Germinal center (tissue), 1 donor: ENCODE measurements around the gene SLC29A1.

Experiments
- DNase-seq: peaks from one replicate; pipeline ENCODE4 v3.0.0; 2012; ENCODE audit warnings: mixed read lengths, low spot score

The SLC29A1 gene

GRCh38 chr6:44268095-44268628 is 44.8 kb downstream of the SLC29A1 start:
- peak; percentile 65 for DNase-seq

DNA sequence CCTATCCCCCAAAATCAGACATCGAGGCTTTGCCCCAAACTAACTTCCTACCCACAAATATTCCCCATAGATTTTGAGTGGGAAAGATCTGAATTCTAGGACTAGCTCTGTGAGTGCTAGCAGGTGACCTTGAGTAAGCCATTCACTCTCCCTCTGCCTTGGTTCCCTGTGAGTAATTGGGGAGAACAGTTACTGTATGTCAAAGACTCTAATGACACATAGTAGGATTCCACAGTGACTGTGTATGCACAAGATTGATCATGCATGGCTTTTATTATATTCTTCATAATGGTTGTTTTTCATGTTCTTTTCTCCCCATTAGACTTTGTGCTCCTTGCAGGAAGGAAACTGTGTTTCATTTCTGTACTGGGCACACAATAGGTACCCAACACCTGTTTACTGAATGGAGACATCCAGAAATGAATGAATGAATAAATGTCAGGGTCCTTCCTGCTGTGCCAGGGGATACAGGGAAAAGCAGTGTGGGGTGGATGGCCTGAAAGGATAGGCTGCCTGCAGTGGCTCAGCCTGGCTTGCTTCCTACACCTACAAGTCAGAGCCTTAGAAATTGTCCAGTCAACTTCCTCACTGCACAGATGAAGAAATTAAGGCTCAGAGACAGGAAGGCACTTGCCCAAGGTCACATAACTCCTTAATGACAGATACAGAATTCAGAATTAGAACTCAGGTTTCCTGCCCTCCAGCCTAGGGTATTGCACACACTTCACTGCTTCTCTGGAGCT is 46.0 kb downstream of the SLC29A1 start:
- DNase-seq, result no peak

DNA sequence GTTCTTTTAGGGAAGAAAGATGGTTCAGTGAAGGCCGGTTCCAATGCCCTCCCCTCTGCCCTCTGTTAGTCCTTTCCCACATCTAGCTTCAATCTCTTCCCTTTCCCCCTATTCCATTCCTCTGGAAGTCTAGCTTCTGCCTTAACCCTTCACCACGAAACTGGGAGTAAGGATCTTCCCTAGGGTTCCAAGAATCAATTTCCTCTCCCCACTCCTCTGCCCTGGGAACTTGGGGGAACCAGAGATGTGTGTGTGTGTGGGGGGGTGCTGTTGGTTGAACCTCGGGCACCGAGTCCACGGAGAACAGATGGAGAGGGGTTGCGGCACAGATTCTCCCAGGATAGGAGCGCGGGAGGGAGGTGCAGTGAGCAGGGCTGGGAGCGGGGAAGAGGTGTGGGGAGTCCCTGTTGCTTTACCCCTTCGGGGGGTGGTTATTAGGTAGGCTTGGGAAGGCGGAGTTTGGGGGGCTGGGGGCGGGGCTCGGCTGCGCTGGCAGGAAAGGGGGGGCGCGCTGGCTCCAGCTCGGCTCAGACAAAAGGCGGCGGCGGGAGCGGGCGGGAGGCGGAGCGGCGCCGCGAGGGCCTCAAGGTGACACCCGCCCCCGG is 46.6 kb downstream of the SLC29A1 start, which contains the start of gene TMEM151B:
TMEM151B (plus strand) TSS at position 530 of the 605 bp plus-strand sequence. CDS start 293 bp downstream, outside the sequence.
- DNase-seq, result no peak

DNA sequence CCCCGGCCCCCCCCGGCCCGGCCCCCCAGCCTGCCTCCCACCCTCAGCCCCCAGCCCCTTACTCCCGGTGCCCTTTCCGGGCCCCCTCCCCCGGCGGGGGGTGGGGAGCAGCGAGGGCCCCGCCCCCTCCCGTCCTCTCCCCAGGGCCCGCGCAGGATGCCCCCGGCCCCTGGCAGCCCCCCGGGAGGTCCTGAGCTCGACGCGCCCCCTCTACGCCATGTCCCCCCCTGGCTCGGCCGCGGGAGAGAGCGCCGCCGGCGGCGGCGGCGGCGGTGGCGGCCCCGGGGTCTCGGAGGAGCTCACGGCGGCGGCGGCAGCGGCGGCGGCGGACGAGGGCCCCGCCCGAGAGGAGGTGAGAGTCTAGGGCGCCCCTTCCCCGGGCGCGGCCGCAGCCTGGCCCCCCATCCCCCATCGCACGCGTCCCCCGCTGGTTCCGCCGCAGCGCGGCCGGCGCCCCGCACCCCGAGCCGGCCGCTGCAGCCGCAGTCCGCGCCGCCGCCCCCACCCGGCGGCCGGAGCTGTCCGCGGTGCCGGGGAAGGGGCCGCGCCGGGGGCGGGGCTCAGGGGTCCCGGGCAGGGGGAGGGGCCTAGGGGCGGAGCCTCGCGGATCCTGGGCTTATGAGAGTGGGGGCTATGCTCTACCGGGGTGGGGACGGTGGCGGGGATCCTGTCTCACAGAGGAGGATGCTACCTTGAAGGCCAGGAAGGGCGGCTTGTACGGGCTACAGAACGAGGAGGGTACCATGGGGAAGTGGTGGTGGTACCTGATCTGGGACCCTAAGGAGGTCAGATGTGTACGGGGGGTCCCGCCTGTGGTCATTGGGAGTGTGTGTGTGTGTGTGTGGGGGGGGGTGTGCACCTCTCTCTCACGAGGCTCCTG is 47.4 kb downstream of the SLC29A1 start:
- no peak for DNase-seq

GRCh38 chr6:44271406-44271723 is 48.0 kb downstream of the SLC29A1 start:
- no peak for DNase-seq

GRCh38 chr6:44271914-44272313 is 48.5 kb downstream of the SLC29A1 start:
- DNase-seq, result no peak

DNA sequence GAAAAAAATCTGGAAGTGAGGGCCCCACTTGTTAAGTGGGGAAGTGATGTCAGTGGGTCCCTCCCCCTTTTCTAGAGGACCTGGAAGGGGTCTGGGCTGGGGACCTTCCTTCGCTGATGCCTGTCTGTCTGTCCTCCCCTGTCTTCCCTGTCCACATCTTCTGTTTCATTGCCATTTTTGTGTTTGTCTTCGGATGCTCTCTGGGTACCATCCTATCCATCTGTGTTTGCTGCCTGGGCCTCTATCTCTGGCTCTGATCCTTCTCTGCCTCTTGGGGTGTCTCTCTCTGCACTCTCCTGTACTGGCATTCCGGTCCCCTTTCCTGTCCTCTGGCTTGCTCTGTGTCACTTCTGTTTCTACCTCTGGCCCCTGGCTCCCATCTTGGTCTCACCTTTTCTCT is 49.1 kb downstream of the SLC29A1 start:
- no peak for DNase-seq

GRCh38 chr6:44272999-44273566 is 49.7 kb downstream of the SLC29A1 start:
- no peak for DNase-seq

GRCh38 chr6:44273617-44274016 is 50.2 kb downstream of the SLC29A1 start:
- no peak for DNase-seq

GRCh38 chr6:44275271-44275748 is 51.9 kb downstream of the SLC29A1 start:
- no peak for DNase-seq

DNA sequence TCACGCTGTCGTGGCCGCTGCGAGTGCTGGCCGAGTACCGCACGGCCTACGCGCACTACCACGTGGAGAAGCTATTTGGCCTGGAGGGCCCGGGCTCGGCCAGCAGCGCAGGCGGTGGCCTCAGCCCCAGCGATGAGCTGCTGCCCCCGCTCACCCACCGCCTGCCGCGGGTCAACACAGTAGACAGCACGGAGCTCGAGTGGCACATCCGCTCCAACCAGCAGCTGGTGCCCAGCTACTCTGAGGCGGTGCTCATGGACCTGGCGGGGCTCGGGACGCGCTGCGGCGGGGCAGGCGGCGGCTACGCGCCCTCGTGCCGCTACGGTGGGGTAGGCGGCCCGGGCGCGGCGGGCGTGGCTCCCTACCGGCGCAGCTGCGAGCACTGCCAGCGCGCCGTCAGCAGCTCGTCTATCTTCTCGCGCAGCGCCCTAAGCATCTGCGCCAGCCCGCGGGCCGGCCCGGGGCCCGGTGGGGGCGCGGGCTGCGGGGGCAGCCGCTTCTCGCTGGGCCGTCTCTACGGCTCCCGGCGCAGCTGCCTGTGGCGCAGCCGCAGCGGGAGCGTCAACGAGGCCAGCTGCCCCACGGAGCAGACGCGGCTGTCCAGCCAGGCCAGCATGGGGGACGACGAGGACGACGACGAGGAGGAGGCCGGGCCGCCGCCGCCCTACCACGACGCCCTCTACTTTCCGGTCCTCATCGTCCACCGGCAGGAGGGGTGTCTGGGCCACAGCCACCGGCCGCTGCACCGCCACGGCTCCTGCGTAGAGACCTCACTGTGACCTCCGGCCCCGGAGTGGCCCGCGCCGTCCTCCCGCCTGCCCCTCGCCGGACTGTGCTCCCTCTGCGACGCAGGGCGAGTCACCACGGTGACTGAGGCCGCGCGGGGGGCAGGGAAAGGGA is 52.6 kb downstream of the SLC29A1 start:
- peak; percentile 54 for DNase-seq

DNA sequence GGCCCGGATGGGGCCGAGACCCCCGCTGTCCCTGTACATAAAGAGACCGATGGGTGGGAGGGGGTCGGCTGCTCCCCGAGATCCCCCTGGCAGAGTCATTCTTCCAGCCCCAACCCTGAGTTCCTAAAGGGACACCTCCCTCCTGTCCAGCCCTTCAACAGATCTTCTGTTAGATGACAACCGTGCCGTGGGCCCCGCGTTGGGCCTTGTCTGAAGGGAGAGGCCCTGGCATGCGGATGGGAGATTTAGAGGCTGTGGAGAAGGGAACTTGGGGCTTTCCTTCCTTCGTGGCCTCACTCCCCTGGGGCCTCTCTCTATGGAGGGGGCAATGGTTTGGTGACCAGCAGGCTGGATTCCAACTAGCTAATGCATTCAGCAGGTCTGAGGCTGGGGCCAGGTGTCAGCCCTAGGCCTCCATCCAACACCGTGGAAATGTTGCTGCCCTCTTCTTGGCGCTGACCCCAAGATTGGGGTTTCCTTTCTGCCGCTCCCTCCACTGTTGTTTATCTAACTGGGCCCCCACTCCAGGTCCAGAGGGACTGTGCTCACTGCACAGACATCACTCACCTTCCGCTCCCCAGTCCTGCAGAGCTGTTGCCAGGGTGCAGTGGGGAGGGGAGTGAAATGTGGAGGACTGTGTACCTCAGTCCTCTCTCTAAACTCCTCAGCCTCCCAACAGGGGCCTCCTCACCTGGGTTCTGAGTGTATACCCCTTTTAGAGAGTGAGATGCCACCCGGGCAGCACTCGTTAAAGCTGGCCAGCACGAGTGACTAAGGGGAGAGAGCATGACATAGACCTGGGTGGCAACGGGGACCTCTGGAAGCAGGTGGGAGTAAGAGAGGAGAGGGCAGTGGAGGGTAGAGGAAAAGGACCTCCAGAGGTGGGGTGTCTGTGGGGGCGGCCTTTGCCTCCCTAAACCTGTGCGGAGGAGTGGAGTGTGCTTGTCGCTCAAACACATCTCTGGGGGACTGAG is 53.6 kb downstream of the SLC29A1 start:
- no peak for DNase-seq

DNA sequence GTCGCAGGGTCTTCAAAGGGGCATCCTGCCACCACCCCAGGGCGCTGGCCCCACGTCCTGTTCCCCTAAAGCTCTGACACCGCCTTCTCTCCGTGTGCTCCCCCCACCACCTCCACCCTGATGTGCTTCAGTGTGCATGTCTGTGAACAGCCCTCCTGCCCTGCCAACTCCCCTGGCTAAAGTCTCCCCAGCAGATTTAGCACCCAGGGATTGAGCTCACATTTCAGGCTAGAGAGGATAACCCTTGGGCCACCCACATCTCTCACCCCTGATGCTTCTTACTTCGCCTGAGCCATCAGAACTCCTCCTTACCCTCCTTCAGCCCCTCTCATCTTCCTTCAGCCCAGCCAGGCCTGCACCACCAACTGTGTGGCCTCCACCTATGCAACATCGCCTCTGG is 54.4 kb downstream of the SLC29A1 start:
- no peak for DNase-seq

DNA sequence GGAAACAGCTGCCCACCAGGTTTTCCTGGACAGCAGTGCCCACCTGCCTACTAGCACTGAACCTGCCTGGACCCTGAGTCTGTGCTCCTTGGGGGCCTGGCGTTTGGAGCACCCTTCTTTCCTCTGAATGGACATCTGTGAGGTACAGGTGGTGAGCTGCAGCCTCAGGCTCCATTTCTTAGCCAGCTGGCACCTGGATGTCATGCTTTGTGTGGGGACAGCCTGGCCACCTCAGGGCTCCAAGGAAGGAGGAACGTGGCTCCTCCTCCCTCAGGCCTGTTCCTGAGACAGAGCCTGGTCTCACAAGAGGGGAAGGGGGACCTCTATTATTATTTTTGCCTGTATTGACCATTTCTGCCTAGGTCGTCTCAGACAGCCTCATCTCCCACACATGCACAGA is 54.9 kb downstream of the SLC29A1 start:
- DNase-seq, result no peak

DNA sequence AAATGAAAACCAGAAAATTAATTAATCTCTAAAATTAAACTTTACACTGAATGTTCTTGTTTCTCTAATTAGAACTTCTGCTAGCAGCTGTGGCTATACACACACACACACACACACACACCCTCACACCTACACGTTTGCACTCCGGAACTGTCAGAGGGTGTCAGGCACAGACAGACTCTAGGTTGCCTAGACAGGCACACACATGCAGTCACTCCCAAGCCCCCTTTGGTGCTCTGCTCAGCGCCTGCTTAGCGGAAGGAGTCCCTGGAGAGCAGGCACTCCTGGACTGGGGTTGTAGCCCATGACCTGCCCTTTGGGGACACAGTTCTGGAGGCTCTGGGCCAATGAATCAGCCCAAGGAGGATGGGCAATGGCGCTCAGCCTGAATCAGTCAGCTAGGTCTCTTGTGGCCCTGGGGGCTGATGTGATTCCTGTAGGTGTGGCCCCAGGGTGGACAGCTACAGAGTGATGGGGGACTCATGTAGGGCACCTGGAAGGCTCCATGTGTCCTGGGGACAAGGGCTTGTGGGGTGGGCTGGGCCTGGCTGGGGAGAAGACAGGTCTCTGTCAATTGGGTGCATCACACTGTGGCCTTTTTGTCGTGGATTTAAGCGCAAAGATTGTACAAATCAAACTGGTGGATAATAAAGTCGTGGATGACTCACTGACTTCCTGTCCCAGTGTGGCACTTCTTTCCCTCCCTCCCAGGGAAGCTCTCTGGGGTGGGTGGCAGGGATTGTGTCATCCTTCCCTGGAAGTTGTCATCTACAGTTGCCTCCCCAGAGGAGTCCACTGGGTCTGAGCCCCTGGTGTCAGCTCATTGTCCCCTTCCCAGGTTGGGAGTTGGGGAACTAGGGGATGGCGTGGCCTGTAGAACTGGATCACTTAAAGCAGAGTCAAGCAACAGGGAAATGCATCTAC is 55.6 kb downstream of the SLC29A1 start:
- DNase-seq, result no peak
